ENCODE results near the gene UBD. TPM values are rescaled to one million over a fixed set of nuclear protein-coding genes. Genes with fewer than 3 reads are reported as not detected.

The UBD gene
- total RNA-seq, 1 experiment from 2014 or later, result 0.17 TPM

Other genes with a start within 250 kb of the UBD start
- gene OR5V1, start 190.9 kb downstream of the UBD start, total RNA-seq (2014; rRNA removed; shearing (Covaris generic)), result not detected in 2 replicates
- not detected in 2 replicates for gene OR12D3, start 184.4 kb downstream of the UBD start, total RNA-seq (2014; rRNA removed; shearing (Covaris generic))
- gene OR12D2, start 164.1 kb downstream of the UBD start, total RNA-seq (2014; rRNA removed; shearing (Covaris generic)), result not detected in 2 replicates
- not detected in 2 replicates for gene OR12D1, start 144.8 kb downstream of the UBD start, total RNA-seq (2014; rRNA removed; shearing (Covaris generic))
- gene OR10C1, start 120.4 kb downstream of the UBD start, total RNA-seq (2014; rRNA removed; shearing (Covaris generic)), result not detected in 2 replicates
- gene OR11A1, start 102.7 kb downstream of the UBD start, total RNA-seq (2014; rRNA removed; shearing (Covaris generic)), result not detected in 2 replicates
- not detected in 2 replicates for gene OR2H1, start 102.6 kb downstream of the UBD start, total RNA-seq (2014; rRNA removed; shearing (Covaris generic))
- gene MAS1L, start 71.8 kb downstream of the UBD start, total RNA-seq (2014; rRNA removed; shearing (Covaris generic)), result not detected in 2 replicates
- gene OR2H2, start 25.4 kb upstream of the UBD start, total RNA-seq (2014; rRNA removed; shearing (Covaris generic)), result not detected in 2 replicates
- gene GABBR1, start 73.5 kb upstream of the UBD start, total RNA-seq (2014; rRNA removed; shearing (Covaris generic)), result 2.2 and 3.6 TPM in 2 replicates
- gene MOG, start 97.4 kb upstream of the UBD start, total RNA-seq (2014; rRNA removed; shearing (Covaris generic)), result not detected in 2 replicates
- gene ZFP57, start 121.4 kb upstream of the UBD start, total RNA-seq (2014; rRNA removed; shearing (Covaris generic)), result not detected in 2 replicates
- not detected in 2 replicates for gene HLA-F, start 163.7 kb upstream of the UBD start, total RNA-seq (2014; rRNA removed; shearing (Covaris generic))

Measured in G401 (cell line).